Right atrium auricular region (tissue), 2 donors: ENCODE results near the gene TMEM213. TPM values are rescaled to one million over a fixed set of nuclear protein-coding genes. Genes with fewer than 3 reads are reported as not detected.

ENCODE experiments used
- DNase-seq: peaks from one replicate; pipeline ENCODE4 v3.0.0-alpha.2; 2019; ENCODE audit warnings: low spot score
- H3K27ac ChIP-seq, 2 donors: fragments of 200-600 bp; sonication (generic); 1 replicate in 1 of 2; 2 replicates in 1 of 2; pipeline ENCODE4 v1.5.1; 2016 to 2019
- H3K27me3 ChIP-seq, 2 donors: fragments of 200-600 bp; sonication (generic); one replicate each; pipeline versions ENCODE4 v1.5.1 to v1.6.0; 2017 to 2019
- H3K36me3 ChIP-seq: fragments of 200-600 bp; sonication (generic); one replicate; pipeline ENCODE4 v1.5.1; 2016
- H3K4me1 ChIP-seq, 2 donors: fragments of 200-600 bp; sonication (generic); one replicate each; pipeline versions ENCODE4 v1.5.1 to v1.6.0; 2017 to 2019
- H3K4me3 ChIP-seq, 2 donors: fragments of 200-600 bp; sonication (generic); 1 replicate in 1 of 2; 2 replicates in 1 of 2; pipeline ENCODE4 v1.5.1; 2017 to 2019; ENCODE audit warnings: mild to moderate bottlenecking in 1 of 2, moderate library complexity in 1 of 2
- H3K9me3 ChIP-seq, 2 donors: fragments of 200-600 bp; sonication (generic); one replicate each; pipeline ENCODE4 v1.5.1; 2019
- total RNA-seq, 2 donors: library from RNA; depleted of rRNA; stranded (reverse); fragments of >200 nt; gene quantifications; one replicate each; pipeline ENCODE4 v1.1.0, GENCODE V29; 2016
- TF ChIP-seq, protein P1 (sequence below), 2 donors: fragments of 200-600 bp; sonication (generic); IDR thresholded peaks; one replicate each; pipeline ENCODE4 v1.5.1; 2019; ENCODE audit warnings: antibody characterized with exemption in 2 of 2

Gene TMEM213, protein sequence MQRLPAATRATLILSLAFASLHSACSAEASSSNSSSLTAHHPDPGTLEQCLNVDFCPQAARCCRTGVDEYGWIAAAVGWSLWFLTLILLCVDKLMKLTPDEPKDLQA
- not detected for total RNA-seq

DNA sequence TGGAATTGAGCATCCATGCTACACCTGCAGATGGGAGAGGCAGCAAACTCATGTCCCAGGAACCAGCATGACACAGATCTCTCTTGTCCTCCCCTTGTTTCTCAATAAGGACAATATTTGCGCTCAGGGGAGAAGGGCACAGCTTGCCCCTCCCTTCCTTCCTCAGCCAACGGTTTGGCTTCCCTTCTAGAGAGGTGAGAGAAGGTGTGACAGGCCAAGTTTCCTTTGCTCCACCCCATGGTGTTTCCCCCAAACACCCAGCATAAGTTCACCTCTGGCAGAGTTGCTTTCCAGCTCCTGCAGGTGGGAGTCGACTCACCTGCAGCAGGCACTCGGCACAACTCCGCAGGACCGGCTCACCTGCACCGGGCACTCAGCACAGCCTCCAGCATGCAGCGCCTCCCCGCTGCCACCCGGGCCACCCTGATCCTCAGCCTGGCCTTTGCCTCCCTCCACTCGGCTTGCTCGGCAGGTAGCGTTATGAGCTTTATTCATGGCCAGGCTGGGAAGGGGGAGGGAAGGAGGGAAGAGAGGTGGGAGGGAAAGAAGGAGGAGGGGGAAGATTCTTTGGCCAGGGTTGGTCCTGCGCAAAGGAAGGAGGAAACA is at the start of gene TMEM213, which contains the start of gene ATP6V0A4:
Gene TMEM213, plus strand, starts transcription at position 280 of the 606 bp plus-strand sequence. Its CDS starts 111 bp downstream, at position 391.
Gene ATP6V0A4, minus strand, starts transcription at position 482 of the 606 bp plus-strand sequence. CDS start 26,949 bp downstream, outside the sequence.
- TF ChIP-seq, protein P1, sequence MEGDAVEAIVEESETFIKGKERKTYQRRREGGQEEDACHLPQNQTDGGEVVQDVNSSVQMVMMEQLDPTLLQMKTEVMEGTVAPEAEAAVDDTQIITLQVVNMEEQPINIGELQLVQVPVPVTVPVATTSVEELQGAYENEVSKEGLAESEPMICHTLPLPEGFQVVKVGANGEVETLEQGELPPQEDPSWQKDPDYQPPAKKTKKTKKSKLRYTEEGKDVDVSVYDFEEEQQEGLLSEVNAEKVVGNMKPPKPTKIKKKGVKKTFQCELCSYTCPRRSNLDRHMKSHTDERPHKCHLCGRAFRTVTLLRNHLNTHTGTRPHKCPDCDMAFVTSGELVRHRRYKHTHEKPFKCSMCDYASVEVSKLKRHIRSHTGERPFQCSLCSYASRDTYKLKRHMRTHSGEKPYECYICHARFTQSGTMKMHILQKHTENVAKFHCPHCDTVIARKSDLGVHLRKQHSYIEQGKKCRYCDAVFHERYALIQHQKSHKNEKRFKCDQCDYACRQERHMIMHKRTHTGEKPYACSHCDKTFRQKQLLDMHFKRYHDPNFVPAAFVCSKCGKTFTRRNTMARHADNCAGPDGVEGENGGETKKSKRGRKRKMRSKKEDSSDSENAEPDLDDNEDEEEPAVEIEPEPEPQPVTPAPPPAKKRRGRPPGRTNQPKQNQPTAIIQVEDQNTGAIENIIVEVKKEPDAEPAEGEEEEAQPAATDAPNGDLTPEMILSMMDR (IDR thresholded peaks at IDR 0.05): no peak
- H3K9me3 ChIP-seq: no peaks in the 10 kb centered on the region
- no peak within 1 kb of the TSS for H3K4me3 ChIP-seq
- no peak within 1 kb of the TSS for H3K27ac ChIP-seq
- H3K36me3 ChIP-seq: no peaks in the 10 kb centered on the region
- no peaks in the 10 kb centered on the region for H3K4me1 ChIP-seq
- H3K27me3 ChIP-seq: no peaks in the 10 kb centered on the region
- no peak for DNase-seq

DNA sequence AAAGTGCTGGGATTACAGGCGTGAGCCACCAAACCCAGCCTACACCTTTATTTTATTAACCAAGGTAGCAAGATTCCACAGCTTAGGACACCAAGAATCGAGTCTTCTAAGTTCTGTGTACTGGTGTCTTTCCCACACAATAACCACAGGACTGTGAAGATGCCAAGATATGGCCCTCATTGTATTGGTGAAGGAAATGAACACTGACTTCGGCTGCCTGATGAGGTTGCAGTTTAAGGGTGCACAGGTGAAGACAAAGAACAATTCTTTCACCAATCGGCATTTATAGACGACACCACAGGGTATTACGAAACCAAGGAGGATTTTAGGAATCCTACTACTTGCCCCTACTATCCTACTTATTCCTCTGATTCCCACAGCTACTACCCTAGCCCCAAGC is 49.1 kb upstream of the TMEM213 start:
- Histone ChIP-seq H3K4me3 (no peak overlapping the region), H3K36me3 (no peaks in the 10 kb centered on the region), H3K27me3 (no peaks in the 10 kb centered on the region), H3K4me1 (no peaks in the 10 kb centered on the region), H3K9me3 (no peaks in the 10 kb centered on the region), H3K27ac (no peak overlapping the region)
- TF ChIP-seq, protein P1 (IDR thresholded peaks at IDR 0.05): no peak
- DNase-seq: no peak

DNA sequence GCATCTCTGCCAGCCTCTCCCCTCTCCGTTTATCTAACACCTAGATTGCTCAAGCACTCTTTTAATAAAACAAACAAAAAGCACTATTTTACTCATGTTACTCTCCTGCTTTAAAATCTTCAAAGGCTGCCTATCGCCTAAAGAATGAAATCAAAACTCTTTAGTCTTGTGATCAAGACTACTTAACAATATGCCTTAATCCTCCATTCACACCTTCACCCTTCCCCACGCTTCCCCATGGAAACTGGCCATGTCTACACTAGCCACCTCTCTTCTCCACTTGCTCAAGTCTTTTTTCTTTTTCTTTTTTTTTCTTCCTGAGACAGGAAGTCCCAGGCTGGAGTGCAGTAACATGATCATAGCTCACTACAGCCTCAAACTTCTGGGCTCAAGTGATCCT is 47.8 kb upstream of the TMEM213 start:
- Histone ChIP-seq H3K27ac (no peak overlapping the region), H3K27me3 (no peaks in the 10 kb centered on the region), H3K4me3 (no peak overlapping the region), H3K9me3 (no peaks in the 10 kb centered on the region), H3K4me1 (no peaks in the 10 kb centered on the region), H3K36me3 (no peaks in the 10 kb centered on the region)
- TF ChIP-seq, protein P1 (IDR thresholded peaks at IDR 0.05): no peak
- DNase-seq: no peak

DNA sequence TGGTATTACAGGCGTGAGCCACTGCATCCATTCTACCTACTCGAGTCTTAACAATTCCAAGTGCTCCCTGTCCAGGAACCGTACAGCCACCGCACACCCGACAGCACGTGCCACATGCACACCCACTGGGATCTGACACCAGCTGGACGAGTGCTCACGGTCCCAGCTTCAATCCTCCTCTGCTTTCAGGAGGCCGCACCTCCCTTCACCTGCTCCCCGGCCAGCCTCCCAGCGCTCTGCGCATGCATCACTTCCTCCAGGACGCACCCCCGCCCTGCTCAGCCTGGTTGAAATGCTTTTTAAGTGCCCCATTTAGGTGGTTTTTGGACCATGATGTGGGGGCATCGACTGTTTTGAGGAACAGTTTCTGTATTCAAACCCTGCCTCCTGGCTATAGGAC is 47.3 kb upstream of the TMEM213 start:
- TF ChIP-seq, protein P1 (IDR thresholded peaks at IDR 0.05): no peak
- no peak for DNase-seq
- H3K36me3 ChIP-seq: no peaks in the 10 kb centered on the region
- no peaks in the 10 kb centered on the region for H3K27me3 ChIP-seq
- H3K4me1 ChIP-seq: no peaks in the 10 kb centered on the region
- H3K27ac ChIP-seq: no peak overlapping the region
- H3K4me3 ChIP-seq: no peak overlapping the region
- no peaks in the 10 kb centered on the region for H3K9me3 ChIP-seq

DNA sequence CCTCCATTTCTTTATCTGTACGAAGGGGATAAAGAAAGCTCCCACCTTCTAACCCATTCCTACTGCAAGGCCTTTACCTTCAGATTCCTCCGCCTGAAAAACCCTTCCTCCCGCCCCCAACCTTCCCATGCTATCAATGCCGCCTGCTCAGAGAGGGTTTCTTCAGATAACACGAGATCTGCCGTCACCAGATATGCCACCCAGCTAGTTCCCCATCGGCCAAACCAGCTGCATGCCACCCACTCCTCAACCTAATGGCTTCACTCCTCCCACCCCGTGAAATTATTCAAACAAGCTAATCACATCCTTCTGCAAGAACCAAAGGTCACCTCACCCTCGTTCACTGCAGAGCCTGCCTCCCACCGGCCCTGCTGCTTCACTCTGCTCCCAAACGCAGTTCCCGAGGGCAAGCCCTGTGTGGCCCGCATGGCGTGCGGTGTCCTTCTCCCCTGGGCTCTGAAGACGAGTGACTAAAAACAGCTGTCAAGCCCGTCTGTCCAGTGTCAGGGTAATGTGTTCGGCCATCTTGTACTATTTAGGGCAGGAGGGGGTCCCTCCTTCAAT is 46.8 kb upstream of the TMEM213 start:
- H3K27ac ChIP-seq: no peak overlapping the region
- TF ChIP-seq, protein P1 (IDR thresholded peaks at IDR 0.05): no peak
- H3K4me1 ChIP-seq: no peaks in the 10 kb centered on the region
- H3K9me3 ChIP-seq: no peaks in the 10 kb centered on the region
- no peak overlapping the region for H3K4me3 ChIP-seq
- no peaks in the 10 kb centered on the region for H3K27me3 ChIP-seq
- no peaks in the 10 kb centered on the region for H3K36me3 ChIP-seq
- DNase-seq: no peak
